GM21717 (cell line): ENCODE measurements around the gene SNX13.
"Not testable (repeated sequence)": the region's sequence is repeated elsewhere in the genome, so short reads cannot be mapped to it uniquely, and the experiment has no call there.

ENCODE experiments used
- ATAC-seq: cut with Tn5 transposase; IDR thresholded peaks from one replicate; pipeline ENCODE4 v1.9.1; 2021; ENCODE audit warnings: mild to moderate bottlenecking, moderate library complexity; ENCODE audit not compliant: unreplicated experiment

Gene SNX13

DNA sequence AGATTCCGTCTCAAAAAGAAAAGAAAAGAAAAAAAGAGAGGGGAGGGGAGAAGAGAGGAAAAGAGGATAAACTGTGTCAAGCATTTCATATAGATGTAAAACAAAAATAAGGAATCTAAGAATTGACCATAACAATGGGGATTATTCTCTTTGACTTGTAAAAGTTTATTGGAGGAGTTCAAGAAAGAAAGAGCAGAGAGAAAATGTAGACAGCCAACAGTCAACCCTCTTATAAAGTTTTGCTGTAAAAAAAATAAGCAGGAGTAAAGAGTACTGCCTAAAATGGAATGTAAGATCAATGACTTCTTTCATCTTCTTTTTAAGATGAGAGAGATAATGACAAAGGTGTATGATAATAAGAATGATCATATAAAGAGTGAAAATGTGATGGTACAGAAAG lies 87.9 kb downstream of the SNX13 start:
- ATAC-seq, result no peak

DNA sequence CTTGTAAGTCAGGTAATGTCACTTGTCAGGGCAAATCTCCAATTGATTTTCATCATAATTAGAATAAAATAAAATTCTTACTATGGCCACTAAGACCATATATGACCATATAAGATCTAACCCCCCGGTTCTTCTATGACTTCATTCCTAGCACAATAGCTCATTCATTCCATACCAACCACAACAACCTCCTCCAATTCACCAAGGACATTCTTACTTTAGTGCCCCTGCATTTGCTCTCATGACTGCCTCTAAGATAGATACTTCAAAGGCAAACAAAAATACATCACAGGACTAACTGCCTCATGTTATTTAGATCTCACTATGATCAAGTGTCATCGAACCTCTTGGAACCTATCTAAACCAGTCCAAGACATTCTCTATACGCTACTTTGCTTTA lies 90.8 kb downstream of the SNX13 start:
- ATAC-seq, result no peak

DNA sequence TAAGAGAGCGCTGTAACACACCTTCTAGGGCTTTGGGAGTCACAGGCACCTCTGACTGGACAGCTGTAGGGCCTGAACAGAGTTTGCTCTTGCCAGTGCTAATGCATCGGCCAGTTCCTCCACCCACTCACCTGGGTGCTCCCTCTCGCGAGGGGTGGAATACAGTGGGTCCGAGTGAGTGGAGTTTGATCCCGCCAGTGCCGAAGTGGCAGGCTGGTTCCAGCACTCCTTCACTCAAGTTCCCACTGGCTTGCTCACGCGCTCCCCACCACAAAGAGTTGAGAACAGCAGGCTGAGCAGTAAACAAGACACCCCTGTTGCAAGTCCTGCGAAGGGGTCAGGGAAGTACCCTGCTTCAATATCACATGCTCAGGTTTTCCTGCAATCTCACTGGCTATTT lies 91.8 kb downstream of the SNX13 start:
- ATAC-seq, result no peak

DNA sequence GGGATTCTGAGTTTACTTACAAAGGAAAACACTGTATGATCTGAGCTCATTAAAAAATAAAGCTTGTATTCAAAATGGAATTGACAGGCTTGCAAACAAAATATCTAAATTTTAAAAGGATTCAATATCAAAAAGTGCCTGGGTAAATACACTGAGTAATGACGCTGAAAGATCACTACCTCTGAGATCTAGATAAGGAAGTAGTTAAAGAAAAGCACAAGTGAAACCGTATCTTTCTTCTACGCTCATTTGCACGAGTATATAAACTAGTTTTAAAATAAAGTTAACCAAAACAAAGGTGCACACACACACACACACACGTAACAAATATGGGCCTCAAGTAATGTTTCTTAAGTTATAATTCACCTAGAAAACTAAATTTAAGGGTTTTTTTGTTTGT lies 93.4 kb downstream of the SNX13 start:
- ATAC-seq, result peak; percentile 54

DNA sequence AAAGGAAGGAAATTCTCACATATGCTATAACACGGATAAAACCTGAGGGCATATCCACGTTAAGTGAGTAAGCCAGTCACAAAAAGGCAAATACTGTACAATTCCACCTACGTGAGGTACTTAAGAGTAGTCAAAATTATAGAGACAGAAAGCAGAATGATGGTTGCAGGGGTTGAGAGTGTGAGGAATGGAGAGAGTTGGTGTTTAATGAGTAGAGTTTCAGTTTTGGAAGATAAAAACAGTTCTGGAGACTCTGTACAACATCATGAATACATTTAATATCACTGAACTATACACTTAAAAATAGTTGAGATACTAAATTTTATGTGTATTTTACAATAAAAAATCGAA lies 95.1 kb downstream of the SNX13 start:
- ATAC-seq, result no peak

DNA sequence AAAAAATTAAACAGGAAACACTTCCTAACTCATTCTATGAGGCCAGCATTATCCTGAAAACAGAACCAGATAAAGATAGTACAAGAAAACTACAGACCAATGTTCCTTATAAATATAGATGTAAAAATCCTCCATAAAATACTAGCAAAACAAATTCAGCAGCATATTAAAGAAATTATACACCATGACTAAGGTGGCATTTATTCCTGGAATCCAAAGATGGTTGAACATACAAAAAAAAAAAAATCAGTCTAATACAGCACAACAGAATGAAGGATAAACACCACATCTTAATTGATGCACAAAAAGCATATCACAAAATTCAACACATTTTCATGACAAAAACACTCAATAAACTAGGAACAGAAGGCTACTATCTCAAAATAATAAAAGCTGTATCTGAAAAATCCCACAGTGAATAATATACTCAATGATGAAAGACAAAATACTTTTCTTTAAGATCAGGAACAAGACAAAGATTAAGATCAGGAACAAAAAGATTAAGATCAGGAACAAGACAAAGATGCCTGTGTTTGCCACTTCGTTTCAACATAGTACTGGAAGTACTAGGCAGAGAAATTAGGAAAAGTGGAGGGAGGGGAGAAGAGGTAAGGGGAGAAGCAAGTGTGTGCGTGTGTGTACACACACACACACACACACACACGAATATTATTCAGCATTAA lies 95.6 kb downstream of the SNX13 start:
- no peak for ATAC-seq

DNA sequence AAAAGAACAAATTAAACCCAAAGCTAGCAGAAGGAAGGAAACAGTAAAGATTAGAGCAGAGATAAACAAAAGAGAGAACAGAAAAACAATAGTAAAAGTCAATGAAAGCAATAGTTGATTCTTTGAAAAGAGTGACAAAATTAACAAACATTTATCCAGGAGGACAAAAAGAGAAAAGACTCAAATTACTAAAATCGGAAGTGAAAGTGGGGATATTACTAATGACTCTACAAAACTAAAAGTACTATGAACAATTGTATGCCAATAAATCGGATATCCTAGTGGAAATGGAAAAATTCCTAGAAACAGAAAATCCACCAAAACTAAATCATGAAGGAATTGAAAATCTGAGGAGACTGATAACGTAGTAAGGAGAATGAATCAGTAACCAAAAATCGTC lies 96.3 kb downstream of the SNX13 start:
- ATAC-seq, result no peak

DNA sequence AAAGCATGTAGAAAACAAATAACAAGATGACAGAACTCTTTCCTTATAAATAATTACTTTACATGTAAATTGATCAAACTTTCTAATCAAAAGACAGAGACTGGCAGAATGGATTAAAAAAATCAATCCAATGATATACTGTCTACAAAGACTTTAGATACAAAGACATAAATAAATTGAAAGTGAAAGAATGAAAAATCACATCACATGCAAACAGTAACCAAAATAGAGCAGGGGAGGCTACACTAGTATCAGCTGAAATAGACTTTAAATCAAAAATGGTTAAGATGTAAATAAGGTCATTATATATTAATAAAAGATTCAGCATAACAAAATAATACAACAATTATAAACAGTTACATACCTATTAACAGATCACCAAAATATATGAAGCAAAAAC lies 97.3 kb downstream of the SNX13 start:
- no peak for ATAC-seq

DNA sequence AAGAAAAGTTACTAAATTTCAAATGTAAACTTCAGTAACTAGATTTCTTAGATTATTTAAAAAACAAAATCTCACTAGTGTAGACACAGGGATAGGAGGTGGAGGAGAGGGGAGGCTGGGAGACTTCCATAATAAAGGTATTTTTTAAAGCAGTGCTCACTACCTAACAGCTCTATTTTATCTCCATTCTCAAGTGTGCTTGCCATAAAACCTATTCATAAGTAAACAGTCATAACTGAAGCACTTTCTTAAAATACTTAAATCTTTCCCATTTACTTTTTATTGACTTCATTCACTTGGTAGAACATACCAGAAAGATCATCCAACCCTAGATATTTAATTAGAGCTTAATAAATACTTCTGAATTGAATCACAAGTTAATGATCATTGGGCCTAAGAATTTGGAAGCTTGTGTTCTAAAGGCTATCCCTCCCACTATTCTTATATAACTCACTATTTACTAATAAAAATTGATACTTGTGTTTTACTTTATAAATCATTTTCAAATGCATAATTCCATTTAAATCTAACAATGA lies 107.4 kb downstream of the SNX13 start:
- no peak for ATAC-seq

DNA sequence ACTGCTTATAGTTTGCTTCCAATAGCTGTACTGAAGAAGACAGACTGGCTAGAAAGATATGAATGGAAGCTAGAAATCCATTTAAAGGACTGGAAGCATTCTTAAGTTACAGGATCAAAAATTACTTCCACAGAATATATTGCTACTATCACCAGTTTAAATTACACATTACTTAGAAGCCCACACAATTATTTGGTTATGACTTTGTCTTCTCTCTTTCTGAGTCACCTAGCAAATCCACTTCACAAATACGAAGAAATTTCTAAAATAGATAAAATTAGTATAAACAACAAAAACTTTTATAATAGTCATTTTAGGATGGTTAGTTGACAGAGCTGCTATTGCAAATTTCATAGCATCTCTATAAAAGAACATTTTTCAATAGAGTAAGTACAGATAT lies 108.1 kb downstream of the SNX13 start:
- ATAC-seq, result no peak

DNA sequence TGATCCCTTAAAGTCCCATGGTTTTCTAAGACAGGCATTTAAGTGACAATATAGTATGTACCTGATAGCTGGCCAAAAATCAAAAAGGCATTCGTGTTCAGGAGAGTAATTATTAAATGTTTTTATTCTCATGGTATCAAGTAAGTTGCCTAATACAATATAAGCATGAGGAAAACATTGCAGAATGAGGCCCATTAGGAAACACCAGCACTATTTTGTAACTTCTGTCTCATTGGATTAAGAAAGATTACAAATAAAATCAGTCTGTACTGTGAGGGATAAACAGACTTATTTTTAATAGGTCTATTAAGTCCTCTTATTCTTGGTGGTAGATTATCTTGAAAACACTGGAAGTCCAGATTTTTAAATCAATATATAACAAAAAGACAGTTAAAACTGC lies 110.1 kb downstream of the SNX13 start:
- ATAC-seq, result no peak

DNA sequence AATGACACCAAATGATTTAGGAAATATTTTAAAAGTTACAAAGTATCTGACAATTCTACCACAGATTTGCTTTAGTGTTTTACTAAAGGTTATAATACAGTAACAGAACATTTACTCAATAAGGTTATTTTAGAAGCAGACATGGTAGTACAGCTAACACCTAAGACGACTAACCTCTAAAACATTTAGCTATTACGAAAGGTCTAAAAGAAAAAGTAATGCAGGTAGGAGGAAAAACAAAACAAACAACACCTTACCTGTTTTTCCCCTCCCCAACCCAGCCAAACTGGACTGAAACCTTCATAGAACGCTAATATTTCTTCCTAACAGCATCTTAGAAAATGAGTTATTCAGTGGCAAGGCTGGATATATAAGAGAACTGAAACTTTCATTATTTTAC lies 111.3 kb downstream of the SNX13 start:
- ATAC-seq, result no peak

DNA sequence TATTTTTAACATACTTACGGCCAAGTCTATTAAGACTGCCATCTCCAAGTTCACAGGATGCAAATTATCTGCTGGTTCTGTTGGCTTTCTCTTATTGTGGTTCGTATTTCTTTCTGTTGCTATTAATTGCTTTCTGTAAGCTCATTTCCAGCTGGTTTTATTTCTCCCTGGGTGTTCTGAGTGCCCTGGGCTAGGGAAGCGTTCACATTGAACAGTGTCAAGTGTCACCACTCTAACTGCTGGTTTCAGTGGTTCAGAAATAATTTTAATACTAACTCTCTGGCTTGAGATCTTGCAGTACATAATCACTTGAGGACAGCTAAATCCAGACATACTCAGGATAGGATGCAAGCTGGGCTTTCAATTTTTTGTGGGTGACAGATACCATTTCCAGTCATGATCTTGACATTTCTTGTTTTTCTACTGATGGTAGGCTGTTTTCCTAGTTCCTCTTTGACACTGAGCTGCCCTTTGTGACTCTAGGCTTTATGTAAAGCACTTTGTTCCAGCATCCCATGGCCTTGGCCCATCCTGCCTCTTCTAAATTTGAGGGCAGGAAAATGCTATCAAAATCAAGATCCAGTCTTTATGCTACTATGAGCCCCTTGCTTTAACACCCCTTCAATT lies 117.6 kb downstream of the SNX13 start:
- ATAC-seq, result no peak

DNA sequence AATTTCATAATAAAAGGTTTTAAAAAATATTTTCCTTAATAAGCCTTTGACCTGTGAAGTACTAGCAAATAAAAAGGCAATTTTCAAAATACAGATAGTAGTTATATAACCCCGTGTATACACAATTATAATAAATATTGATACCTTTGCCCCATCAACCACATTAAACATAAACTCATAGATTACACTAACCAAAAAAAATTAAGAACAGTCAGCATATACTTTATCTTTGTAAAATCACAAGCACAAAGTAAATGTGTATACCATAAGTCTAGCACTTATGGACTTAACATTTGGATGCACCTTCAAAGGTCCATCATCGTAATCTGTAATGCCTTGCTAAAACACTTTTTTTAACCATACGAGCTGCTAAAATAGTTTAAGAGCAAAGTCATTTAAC lies 123.4 kb downstream of the SNX13 start:
- no peak for ATAC-seq

DNA sequence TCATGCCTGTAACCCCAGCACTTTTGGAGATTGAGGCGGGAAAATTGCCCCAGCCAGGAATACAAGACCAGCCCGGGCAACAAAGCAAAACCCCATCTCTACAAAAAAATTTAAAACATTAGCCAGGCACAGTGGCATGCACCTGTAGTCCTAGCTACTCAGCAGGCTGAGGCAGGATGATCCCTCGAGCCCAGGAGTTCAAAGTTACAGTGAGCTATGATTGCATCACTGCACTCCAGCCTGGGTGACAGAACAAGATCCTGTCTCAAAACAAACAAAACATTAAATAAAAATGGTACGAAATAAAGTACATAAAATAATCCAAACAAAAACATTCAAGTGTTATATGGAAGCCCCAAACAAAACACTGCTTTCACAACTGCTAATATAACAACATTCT lies 125.0 kb downstream of the SNX13 start:
- no peak for ATAC-seq

DNA sequence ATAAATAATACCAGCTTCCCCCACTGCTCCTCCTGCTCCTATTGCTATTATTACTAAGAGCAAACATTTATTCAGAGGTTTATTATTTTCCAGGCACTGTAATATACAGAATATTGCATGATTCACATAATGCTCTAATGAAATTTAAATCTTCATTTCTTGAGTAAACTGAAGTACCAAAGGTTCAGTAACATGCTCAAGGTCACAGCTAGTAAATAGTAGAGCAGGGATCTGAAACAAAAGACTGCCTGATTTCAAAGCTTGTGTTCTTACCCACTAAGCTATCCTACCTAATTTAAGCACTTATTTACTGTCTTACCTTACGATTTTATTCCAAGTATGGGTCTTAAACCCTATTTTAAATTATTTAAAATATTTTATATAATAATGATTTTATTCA lies 126.2 kb downstream of the SNX13 start:
- ATAC-seq, result no peak

DNA sequence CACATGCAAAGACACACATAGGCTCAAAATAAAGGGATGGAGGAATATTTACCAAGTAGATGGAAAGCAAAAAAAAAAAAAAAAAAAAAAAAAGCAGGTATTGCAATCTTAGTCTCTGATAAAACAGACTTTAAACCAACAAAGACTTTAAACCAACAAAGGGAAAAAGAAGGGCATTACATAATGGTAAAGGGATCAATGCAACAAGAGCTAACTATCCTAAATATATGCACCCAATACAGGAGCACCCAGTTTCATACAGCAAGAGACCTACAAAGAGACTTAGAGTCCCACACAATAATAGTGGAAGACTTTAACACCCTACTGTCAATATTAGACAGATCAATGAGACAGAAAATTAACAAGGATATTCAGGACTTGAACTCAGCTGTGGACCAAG lies 131.1 kb downstream of the SNX13 start:
- ATAC-seq, result not testable (repeated sequence)

DNA sequence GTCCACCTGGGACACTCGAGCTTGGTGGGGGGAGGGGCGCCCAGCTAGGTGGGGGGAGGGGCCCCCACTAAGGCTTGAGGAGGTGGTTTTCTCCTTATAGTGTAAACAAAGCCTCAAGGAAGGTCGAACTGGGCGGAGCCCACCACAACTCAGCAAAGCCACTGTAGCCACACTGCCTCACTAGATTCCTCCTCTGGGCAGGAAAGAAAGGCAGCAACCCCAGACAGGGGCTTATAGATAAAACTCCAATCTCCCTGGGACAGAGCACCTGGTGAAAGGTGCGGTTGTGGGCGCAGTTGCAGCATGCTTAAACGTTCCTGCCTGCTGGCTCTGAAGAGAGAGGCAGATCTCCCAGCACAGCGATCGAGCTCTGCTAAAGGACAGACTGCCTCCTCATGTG lies 133.1 kb downstream of the SNX13 start:
- no peak for ATAC-seq

DNA sequence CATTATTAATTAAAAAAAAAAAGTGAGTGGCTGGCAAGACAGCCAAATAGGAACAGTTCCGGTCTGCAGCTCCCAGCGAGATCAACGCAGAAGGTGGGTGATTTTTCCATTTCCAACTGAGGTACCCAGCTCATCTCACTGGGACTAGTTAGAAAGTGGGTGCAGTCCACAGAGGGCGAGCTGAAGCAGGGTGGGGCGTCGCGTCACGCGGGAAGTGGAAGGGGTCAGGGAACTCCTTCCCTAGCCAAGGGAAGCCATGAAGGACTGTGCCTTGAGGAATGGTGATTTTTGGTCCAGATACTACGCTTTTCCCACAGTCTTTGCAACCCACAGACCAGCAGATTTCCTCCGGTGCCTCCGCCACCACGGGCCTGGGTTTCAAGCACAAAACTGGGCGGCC lies 133.7 kb downstream of the SNX13 start:
- no peak for ATAC-seq

DNA sequence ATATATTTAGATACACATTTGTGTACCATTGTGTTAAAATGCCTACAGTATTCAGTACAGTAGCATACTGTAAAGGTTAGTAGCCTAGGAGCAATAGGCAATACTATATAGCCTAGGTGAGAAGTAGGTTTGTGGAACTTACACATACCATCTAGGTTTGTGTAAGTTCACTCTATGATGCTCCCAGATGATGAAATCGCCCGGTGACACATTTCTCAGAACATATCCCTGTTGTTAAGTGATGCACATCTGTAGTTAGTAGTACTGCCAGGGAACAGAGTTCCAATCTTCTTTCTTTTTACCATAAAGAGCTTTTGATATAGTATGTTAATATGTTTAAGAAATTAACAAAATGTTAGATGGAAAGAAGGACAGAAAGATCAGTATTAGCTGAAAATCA lies 138.2 kb downstream of the SNX13 start:
- ATAC-seq, result no peak

DNA sequence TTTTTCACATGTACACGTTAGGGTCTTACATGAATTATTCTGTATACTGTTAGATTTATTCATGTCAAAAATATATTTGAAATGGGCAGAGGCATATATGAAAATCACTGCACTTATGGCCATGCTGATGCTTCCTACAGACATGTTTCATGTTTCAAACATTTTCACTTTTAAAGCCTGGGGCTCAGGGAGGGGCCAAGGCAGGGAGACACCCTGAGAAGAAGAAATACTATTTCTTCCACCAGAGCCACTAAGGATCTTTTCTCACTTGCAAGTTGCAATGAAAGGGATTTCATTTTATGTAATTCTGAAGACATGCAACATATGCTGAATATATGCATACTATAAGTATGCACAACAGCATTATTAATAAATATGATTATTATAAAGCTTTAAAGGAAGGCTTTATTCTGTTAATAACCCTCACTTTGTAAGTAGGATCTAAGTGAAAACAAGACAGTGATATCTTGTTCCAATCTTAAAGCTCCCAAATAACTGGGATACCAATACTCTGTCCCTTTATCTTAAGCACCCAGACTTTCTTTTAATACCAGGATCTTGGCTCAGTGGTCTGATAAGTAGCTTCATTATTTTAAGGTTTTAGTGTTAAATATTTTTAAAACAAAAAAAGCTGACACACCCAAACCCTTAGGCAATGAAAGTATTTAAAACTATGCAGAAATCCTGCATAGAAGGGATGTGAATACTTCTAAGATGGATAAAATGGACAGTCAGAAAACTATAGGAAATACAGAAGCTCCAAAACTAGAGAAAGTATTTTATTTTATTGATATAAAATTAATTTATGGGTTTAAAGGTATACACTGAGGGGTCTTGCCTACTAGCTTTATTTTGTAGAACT lies 148.0 kb downstream of the SNX13 start:
- ATAC-seq, result no peak

DNA sequence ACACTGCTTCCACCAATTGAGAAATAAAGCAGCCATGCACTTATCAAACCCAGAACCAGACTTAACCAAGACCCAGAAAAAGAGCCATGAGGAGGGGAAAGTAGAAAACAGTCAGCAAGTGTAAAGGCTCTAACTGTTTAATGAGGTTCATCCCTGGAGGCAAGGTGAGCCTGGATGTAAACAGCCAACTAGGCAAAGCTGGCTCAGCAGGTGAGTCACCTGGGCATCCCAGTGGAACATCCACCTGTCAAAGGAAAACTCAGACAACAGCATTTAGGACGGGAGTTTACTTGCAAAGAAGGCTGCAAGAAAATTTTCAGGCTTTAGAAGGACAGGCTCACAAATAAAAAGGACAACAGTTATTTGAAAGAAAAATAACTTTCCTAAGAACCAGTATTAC lies 153.0 kb downstream of the SNX13 start:
- ATAC-seq, result no peak
